ENCODE measurements around the gene SGMS1.

GRCh38 chr10:50390302-50390701 lies 233.5 kb downstream of the SGMS1 start:
- TF ChIP-seq CTCF (IDR thresholded peaks at IDR 0.05; ENCODE audit: poor library complexity, severe bottlenecking) (no peak), REST (IDR thresholded peaks at IDR 0.05; ENCODE audit: borderline replicate concordance) (no peak), POLR2AphosphoS5 (IDR thresholded peaks at IDR 0.05) (no peak), EZH2 (IDR thresholded peaks at IDR 0.05; ENCODE audit: borderline replicate concordance, insufficient read depth, low read length, poor library complexity, severe bottlenecking) (no peak)

Data from neural cell (in vitro differentiated cells).